ENCODE data around the gene GCAT. TPM values are rescaled to one million over a fixed set of nuclear protein-coding genes. Genes with fewer than 3 reads are reported as not detected.

GCAT gene
- total RNA-seq, 1 donor from 2014 or later: 11.9 TPM

DNA sequence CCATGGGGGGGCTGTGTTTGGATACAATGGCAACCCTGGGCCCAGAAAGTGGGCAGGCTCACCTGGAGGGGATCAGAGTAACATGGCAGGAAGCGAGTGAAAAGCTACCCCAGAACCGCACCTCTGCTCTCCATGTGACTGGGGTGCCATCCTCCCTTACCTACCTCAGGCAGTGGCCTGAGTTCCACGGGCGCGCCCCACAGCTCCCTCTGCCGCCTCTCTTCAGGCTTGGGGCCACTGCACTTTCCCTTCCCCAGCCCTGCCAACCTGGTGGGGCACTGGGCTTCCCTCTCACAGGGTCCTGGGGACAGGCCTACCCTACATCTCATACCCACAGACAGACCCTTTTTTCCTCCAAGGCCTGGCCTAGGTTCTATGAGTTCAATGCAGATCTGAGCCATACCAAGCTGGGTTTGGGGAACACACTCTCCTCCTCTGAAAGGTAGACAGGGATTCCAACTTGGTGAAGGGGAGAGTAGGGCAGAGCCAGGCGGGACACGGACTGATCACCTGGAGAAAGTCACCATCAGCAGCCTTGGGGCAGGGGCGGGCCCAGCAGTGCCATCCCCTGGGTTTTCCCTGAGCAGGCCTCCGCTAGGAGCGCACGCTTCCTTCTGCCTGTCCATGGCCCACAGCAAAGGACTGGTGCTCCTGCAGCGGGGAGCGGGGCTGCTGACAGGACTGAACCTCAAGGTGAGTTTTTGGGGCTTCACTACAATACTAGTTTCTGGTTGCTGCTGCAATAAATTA lies 22.5 kb downstream of the GCAT start:
- peaks cover 4% of the 10 kb centered on the region for H3K36me3 Mint-ChIP-seq (ENCODE audit: unreplicated experiment)
- no peaks in the 10 kb centered on the region for H3K9me3 Mint-ChIP-seq (ENCODE audit: unreplicated experiment)
- no peaks in the 10 kb centered on the region for H3K4me1 Mint-ChIP-seq (ENCODE audit: low read depth, unreplicated experiment)
- H3K27me3 Mint-ChIP-seq (ENCODE audit: unreplicated experiment): peaks cover 5% of the 10 kb centered on the region
- no peak for TF ChIP-seq CTCF (IDR thresholded peaks at IDR 0.05; ENCODE audit: partially characterized antibody, unreplicated experiment)
- H3K4me3 Mint-ChIP-seq (ENCODE audit: unreplicated experiment): no peak overlapping the region
- no peak for DNase-seq
- no peak overlapping the region for H3K27ac Mint-ChIP-seq (ENCODE audit: unreplicated experiment)

- TF ChIP-seq CTCF (IDR thresholded peaks at IDR 0.05; ENCODE audit: partially characterized antibody, unreplicated experiment): no peak
- Mint-ChIP-seq H3K27ac (ENCODE audit: unreplicated experiment) (no peak overlapping the region), H3K9me3 (ENCODE audit: unreplicated experiment) (no peaks in the 10 kb centered on the region)
These were observed 23.7 kb downstream of the GCAT start for GRCh38 chr22:37831472-37831871.

DNA sequence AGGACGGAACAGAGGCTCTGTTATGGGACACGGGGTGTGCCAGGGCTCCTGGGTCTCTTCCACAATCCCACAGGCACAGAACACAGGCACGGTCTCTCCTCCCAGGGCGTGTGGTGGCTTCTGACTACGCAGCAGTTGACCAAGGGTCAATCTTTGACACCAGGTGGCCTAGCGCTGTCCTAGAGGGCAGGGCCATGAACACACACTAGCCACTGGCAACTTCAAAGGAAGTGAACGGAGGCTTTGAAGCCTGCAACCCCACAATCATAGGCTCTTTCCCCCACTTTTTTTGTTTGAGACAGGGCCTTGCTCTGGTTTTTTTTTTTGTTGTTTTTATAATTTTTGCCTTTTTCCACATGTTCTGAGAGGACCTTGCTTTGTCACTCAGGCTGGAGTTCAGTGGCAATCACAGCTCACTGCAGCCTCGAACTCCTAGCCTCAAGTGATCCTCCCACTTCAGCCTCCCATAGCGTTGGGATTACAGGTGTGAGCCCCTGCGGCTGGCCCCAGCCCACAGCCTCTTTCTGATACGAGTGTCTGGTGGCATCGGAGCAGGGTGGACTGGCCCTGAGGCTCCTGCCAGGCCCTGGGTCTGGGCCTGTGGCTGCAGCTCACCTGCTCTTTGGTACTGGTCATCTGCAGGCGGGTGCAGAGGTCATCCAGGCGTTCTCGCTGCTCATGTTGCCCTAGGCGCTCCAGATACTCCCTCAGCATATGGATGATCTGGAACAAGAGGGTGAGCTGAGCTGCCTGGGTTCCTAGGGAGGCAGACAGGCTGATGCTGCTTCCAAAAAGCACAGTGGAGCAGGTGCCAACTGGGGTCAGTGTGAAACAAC lies 24.5 kb downstream of the GCAT start:
- TF ChIP-seq CTCF (IDR thresholded peaks at IDR 0.05; ENCODE audit: partially characterized antibody, unreplicated experiment): no peak
- Mint-ChIP-seq H3K27ac (ENCODE audit: unreplicated experiment) (no peak overlapping the region), H3K27me3 (ENCODE audit: unreplicated experiment) (peaks cover 2% of the 10 kb centered on the region), H3K4me1 (ENCODE audit: low read depth, unreplicated experiment) (no peaks in the 10 kb centered on the region), H3K36me3 (ENCODE audit: unreplicated experiment) (peaks cover 4% of the 10 kb centered on the region), H3K9me3 (ENCODE audit: unreplicated experiment) (no peaks in the 10 kb centered on the region), H3K4me3 (ENCODE audit: unreplicated experiment) (no peak overlapping the region)
- DNase-seq: no peak

More at GRCh38 chr22:37831472-37831871, 23.7 kb downstream of the GCAT start:
- DNase-seq: no peak
- Mint-ChIP-seq H3K4me1 (ENCODE audit: low read depth, unreplicated experiment) (no peaks in the 10 kb centered on the region), H3K4me3 (ENCODE audit: unreplicated experiment) (no peak overlapping the region), H3K36me3 (ENCODE audit: unreplicated experiment) (peaks cover 4% of the 10 kb centered on the region), H3K27me3 (ENCODE audit: unreplicated experiment) (peaks cover 2% of the 10 kb centered on the region)

GRCh38 chr22:37842015-37842793 lies 34.5 kb downstream of the GCAT start:
- DNase-seq: no peak
- H3K9me3 Mint-ChIP-seq (ENCODE audit: unreplicated experiment): no peaks in the 10 kb centered on the region
- no peak overlapping the region for H3K27ac Mint-ChIP-seq (ENCODE audit: unreplicated experiment)
- peaks cover 3% of the 10 kb centered on the region for H3K4me1 Mint-ChIP-seq (ENCODE audit: low read depth, unreplicated experiment)
- H3K4me3 Mint-ChIP-seq (ENCODE audit: unreplicated experiment): peak overlapping the region; percentile 66
- TF ChIP-seq CTCF (IDR thresholded peaks at IDR 0.05; ENCODE audit: partially characterized antibody, unreplicated experiment): no peak
- H3K36me3 Mint-ChIP-seq (ENCODE audit: unreplicated experiment): no peaks in the 10 kb centered on the region
- no peaks in the 10 kb centered on the region for H3K27me3 Mint-ChIP-seq (ENCODE audit: unreplicated experiment)
